ENCODE measurements around the gene CCL26.

DNA sequence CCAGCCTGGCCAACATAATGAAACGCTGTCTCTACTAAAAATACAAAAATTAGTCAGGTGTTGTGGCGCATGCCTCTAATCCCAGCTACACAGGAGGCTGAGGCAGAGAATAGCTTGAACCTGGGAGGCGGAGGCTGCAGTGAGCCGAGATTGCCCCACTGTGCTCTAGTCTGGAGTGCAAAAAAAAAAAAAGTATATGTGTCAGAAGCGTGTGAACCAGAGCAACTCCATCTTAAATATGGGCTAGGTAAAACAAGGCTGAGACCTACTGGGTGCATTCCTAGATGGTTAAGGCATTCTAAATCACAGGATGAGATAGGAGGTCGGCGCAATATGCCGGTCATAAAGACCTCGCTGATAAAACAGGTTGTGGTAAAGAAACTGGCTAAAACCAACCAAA is 35.4 kb upstream of the CCL26 start:
- no peak for TF ChIP-seq FOS (IDR thresholded peaks at IDR 0.05; ENCODE audit: borderline replicate concordance, insufficient read depth, low read length)
- TF ChIP-seq, protein P1, sequence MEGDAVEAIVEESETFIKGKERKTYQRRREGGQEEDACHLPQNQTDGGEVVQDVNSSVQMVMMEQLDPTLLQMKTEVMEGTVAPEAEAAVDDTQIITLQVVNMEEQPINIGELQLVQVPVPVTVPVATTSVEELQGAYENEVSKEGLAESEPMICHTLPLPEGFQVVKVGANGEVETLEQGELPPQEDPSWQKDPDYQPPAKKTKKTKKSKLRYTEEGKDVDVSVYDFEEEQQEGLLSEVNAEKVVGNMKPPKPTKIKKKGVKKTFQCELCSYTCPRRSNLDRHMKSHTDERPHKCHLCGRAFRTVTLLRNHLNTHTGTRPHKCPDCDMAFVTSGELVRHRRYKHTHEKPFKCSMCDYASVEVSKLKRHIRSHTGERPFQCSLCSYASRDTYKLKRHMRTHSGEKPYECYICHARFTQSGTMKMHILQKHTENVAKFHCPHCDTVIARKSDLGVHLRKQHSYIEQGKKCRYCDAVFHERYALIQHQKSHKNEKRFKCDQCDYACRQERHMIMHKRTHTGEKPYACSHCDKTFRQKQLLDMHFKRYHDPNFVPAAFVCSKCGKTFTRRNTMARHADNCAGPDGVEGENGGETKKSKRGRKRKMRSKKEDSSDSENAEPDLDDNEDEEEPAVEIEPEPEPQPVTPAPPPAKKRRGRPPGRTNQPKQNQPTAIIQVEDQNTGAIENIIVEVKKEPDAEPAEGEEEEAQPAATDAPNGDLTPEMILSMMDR (IDR thresholded peaks at IDR 0.05; ENCODE audit: extremely low read depth in 1 of 2, insufficient read depth in 1 of 2, low read depth in 1 of 2, low read length in 2 of 2) = no peak
- no peak for TF ChIP-seq POLR2AphosphoS5 (IDR thresholded peaks at IDR 0.05; ENCODE audit: insufficient read depth, low read depth, low read length)
- no peak for TF ChIP-seq EZH2 (IDR thresholded peaks at IDR 0.05; ENCODE audit: borderline replicate concordance, low read depth, low read length, severe bottlenecking)
- TF ChIP-seq MYC (IDR thresholded peaks at IDR 0.05; ENCODE audit: low read depth, low read length) = no peak
- TF ChIP-seq, protein P2, sequence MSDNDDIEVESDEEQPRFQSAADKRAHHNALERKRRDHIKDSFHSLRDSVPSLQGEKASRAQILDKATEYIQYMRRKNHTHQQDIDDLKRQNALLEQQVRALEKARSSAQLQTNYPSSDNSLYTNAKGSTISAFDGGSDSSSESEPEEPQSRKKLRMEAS (IDR thresholded peaks at IDR 0.05; ENCODE audit: insufficient read depth, insufficient read length) = no peak
- no peak for TF ChIP-seq POLR2A (IDR thresholded peaks at IDR 0.05; ENCODE audit: low read depth, low read length)
- no peak for TF ChIP-seq JUN (IDR thresholded peaks at IDR 0.05; ENCODE audit: borderline replicate concordance, insufficient read depth, insufficient read length, low read depth)
- no peak for TF ChIP-seq GATA2 (IDR thresholded peaks at IDR 0.05; ENCODE audit: insufficient read depth, insufficient read length, low read depth, low read length)

All from endothelial cell of umbilical vein (primary cell).